SK-N-SH (cell line): ENCODE results near the gene SPRED2. TPM values are rescaled to one million over a fixed set of nuclear protein-coding genes. Genes with fewer than 3 reads are reported as not detected.

ENCODE experiments used
- CTCF ChIA-PET: fragments of 300-600, 350-600 bp; formaldehyde crosslinking; extraction: SDS; loops from one replicate; lab custom pipeline; 2021; lab: Yijun Ruan, JAX
- POLR2A ChIA-PET: fragments of 350-600 bp; sonication (Branson Sonifier 250); formaldehyde crosslinking; extraction: SDS; loops from one replicate; lab custom pipeline; 2020; ENCODE audit warnings: antibody characterized with exemption, inconsistent platforms; lab: Yijun Ruan, JAX
- DNase-seq: peaks from one replicate; pipeline ENCODE4 v3.0.0; 2012
- H2AFZ ChIP-seq: fragments of 200-600 bp; sonication (generic); 2 replicates; pipeline ENCODE4 v1.8.1; 2016; ENCODE audit warnings: antibody characterized with exemption, mild to moderate bottlenecking, low read depth
- H3F3A ChIP-seq: fragments of 200-600 bp; sonication (generic); replicated peaks from 2 replicates; pipeline ENCODE3; 2016; ENCODE audit warnings: antibody characterized with exemption, mild to moderate bottlenecking; ENCODE audit not compliant: insufficient read depth
- H3K27ac ChIP-seq, 2 experiments: fragments of 200-500 bp in 1 of 2; fragments of 200-600 bp in 1 of 2; sonication (Bioruptor generic) in 1 of 2; sonication (generic), shearing (Covaris generic) in 1 of 2; 2 replicates each; pipeline versions ENCODE4 v1.5.1 to v1.6.1; 2014 to 2016; ENCODE audit warnings: low read depth in 2 of 2, inconsistent platforms in 1 of 2, low read length in 1 of 2, mild to moderate bottlenecking in 1 of 2, mixed read lengths in 1 of 2
- H3K27me3 ChIP-seq: fragments of 200-600 bp; sonication (generic), shearing (Covaris generic); 2 replicates; pipeline ENCODE4 v1.6.1; 2016; ENCODE audit warnings: mixed run types; ENCODE audit not compliant: insufficient read depth
- H3K36me3 ChIP-seq, 2 experiments: fragments of 200-500 bp in 1 of 2; fragments of 200-600 bp in 1 of 2; sonication (Bioruptor generic) in 1 of 2; sonication (generic) in 1 of 2; replicated peaks in 1 of 2; 2 replicates each; pipeline versions ENCODE3 to v1.5.1; 2014 to 2016; ENCODE audit warnings: low read length in 1 of 2, mild to moderate bottlenecking in 1 of 2; ENCODE audit not compliant: insufficient read depth in 2 of 2, control insufficient read depth in 1 of 2
- H3K4me1 ChIP-seq, 2 experiments: fragments of 200-500 bp in 1 of 2; fragments of 200-600 bp in 1 of 2; sonication (Bioruptor generic) in 1 of 2; sonication (generic), shearing (Covaris generic) in 1 of 2; 2 replicates each; pipeline versions ENCODE4 v1.5.1 to v1.6.1; 2014 to 2016; ENCODE audit warnings: low read depth in 1 of 2, low read length in 1 of 2, mixed run types in 1 of 2; ENCODE audit not compliant: insufficient read depth in 2 of 2, control insufficient read depth in 1 of 2
- H3K4me2 ChIP-seq: fragments of 200-600 bp; sonication (generic), shearing (Covaris generic); 2 replicates; pipeline ENCODE4 v1.6.1; 2017; ENCODE audit warnings: mixed run types
- H3K4me3 ChIP-seq, 2 experiments: fragments of 200-500 bp in 1 of 2; fragments of 200-600 bp in 1 of 2; sonication (Bioruptor generic) in 1 of 2; sonication (generic), shearing (Covaris generic) in 1 of 2; 2 replicates each; pipeline versions ENCODE4 v1.5.1 to v1.8.1; 2014 to 2016; ENCODE audit warnings: low read depth in 2 of 2, inconsistent platforms in 1 of 2, low read length in 1 of 2, mild to moderate bottlenecking in 1 of 2, mixed read lengths in 1 of 2, moderate library complexity in 1 of 2
- H3K79me2 ChIP-seq: fragments of 200-600 bp; sonication (generic); 2 replicates; pipeline ENCODE4 v1.8.1; 2017; ENCODE audit warnings: mild to moderate bottlenecking; ENCODE audit not compliant: insufficient read depth
- H3K9ac ChIP-seq: fragments of 200-600 bp; sonication (generic); 2 replicates; pipeline ENCODE4 v1.6.1; 2017; ENCODE audit warnings: mixed run types
- H3K9me2 ChIP-seq: fragments of 200-600 bp; sonication (generic); 2 replicates; pipeline ENCODE4 v1.6.1; 2017; ENCODE audit warnings: mixed run types
- H3K9me3 ChIP-seq: fragments of 200-600 bp; sonication (generic); 2 replicates; pipeline ENCODE4 v1.6.1; 2017; ENCODE audit warnings: mixed run types, mild to moderate bottlenecking, moderate library complexity
- H4K20me1 ChIP-seq: fragments of 200-600 bp; sonication (generic); 2 replicates; pipeline ENCODE4 v1.6.1; 2017; ENCODE audit warnings: mild to moderate bottlenecking, mixed run types; ENCODE audit not compliant: insufficient read depth
- CHD2 ChIP-seq: fragments of 150-350 bp; IDR thresholded peaks from 2 replicates; pipeline ENCODE4 v1.6.1; 2018; ENCODE audit warnings: low read length; ENCODE audit not compliant: partially characterized antibody
- CTCF ChIP-seq: fragments of 200-600 bp; sonication (generic); IDR thresholded peaks from 2 replicates; pipeline ENCODE4 v1.6.1; 2017; ENCODE audit warnings: antibody characterized with exemption, mild to moderate bottlenecking, moderate library complexity
- ELF1 ChIP-seq: IDR thresholded peaks from 2 replicates; pipeline ENCODE4 v1.4.0; 2012
- EP300 ChIP-seq, 2 experiments: IDR thresholded peaks; 2 replicates each; pipeline versions ENCODE4 v1.4.0 to v1.6.1; 2012; ENCODE audit warnings: borderline replicate concordance in 1 of 2, low read depth in 1 of 2, low read length in 1 of 2
- EZH2phosphoT487 ChIP-seq: fragments of 200-600 bp; sonication (generic); IDR thresholded peaks from 2 replicates; pipeline ENCODE4 v1.6.1; 2017; ENCODE audit warnings: low read depth, mixed run types, mild to moderate bottlenecking, antibody characterized with exemption, moderate library complexity, borderline replicate concordance
- FOSL2 ChIP-seq: IDR thresholded peaks from 2 replicates; pipeline ENCODE4 v1.4.0; 2012; ENCODE audit warnings: low read depth, mild to moderate bottlenecking, moderate library complexity, borderline replicate concordance
- FOXM1 ChIP-seq: IDR thresholded peaks from 2 replicates; pipeline ENCODE4 v1.4.0; 2012; ENCODE audit warnings: low read depth, mild to moderate bottlenecking
- GABPA ChIP-seq: IDR thresholded peaks from 2 replicates; pipeline ENCODE4 v1.4.0; 2012; ENCODE audit warnings: low read depth, mild to moderate bottlenecking
- GATA2 ChIP-seq: sonication (generic); formaldehyde crosslinking; IDR thresholded peaks from 2 replicates; pipeline ENCODE4 v1.5.0; 2020; ENCODE audit warnings: mild to moderate bottlenecking, missing genetic modification reagents
- JUND ChIP-seq: IDR thresholded peaks from 2 replicates; pipeline ENCODE4 v1.4.0; 2012
- MAX ChIP-seq: IDR thresholded peaks from 2 replicates; pipeline ENCODE4 v1.4.0; 2012; ENCODE audit warnings: low read depth
- MEF2A ChIP-seq: IDR thresholded peaks from 2 replicates; pipeline ENCODE4 v1.4.0; 2012; ENCODE audit warnings: low read depth, borderline replicate concordance
- MXI1 ChIP-seq: IDR thresholded peaks from 2 replicates; pipeline ENCODE4 v1.6.1; 2012; ENCODE audit warnings: mild to moderate bottlenecking, low read depth, low read length, improper control_type of control experiment
- NFIC ChIP-seq: IDR thresholded peaks from 2 replicates; pipeline ENCODE4 v1.4.0; 2012; ENCODE audit warnings: borderline replicate concordance
- RAD21 ChIP-seq: IDR thresholded peaks from 2 replicates; pipeline ENCODE4 v1.6.1; 2012; ENCODE audit warnings: mild to moderate bottlenecking, low read length
- REST ChIP-seq: IDR thresholded peaks from 2 replicates; pipeline ENCODE4 v1.6.1; 2012; ENCODE audit warnings: mild to moderate bottlenecking, low read depth, low read length, moderate library complexity
- RFX5 ChIP-seq: IDR thresholded peaks from 2 replicates; pipeline ENCODE4 v1.6.1; 2012; ENCODE audit warnings: mild to moderate bottlenecking, improper control_type of control experiment, low read length
- SIN3A ChIP-seq: IDR thresholded peaks from 2 replicates; pipeline ENCODE4 v1.6.1; 2012; ENCODE audit warnings: low read depth, mild to moderate bottlenecking, low read length, moderate library complexity, borderline replicate concordance
- SMC3 ChIP-seq: IDR thresholded peaks from 2 replicates; pipeline ENCODE4 v1.6.1; 2012; ENCODE audit warnings: low read depth, low read length, improper control_type of control experiment
- TAF1 ChIP-seq: IDR thresholded peaks from 2 replicates; pipeline ENCODE4 v1.6.1; 2012; ENCODE audit warnings: low read depth, mild to moderate bottlenecking, low read length, moderate library complexity, borderline replicate concordance
- TCF12 ChIP-seq: IDR thresholded peaks from 2 replicates; pipeline ENCODE4 v1.4.0; 2012
- TEAD4 ChIP-seq: IDR thresholded peaks from 2 replicates; pipeline ENCODE4 v1.4.0; 2012; ENCODE audit warnings: mild to moderate bottlenecking, borderline replicate concordance; ENCODE audit not compliant: insufficient read depth
- USF2 ChIP-seq: fragments of 150-350 bp; IDR thresholded peaks from 2 replicates; pipeline ENCODE4 v1.6.1; 2017; ENCODE audit warnings: antibody characterized with exemption, low read length, low read depth, borderline replicate concordance
- YY1 ChIP-seq: IDR thresholded peaks from 2 replicates; pipeline ENCODE4 v1.4.0; 2012; ENCODE audit warnings: low read depth, mild to moderate bottlenecking
- ZBTB33 ChIP-seq: IDR thresholded peaks from 2 replicates; pipeline ENCODE4 v1.4.0; 2012; ENCODE audit warnings: low read depth, borderline replicate concordance
- WGBS: methylation state at CpG from one replicate; pipeline ENCODE4 v1.1.6; 2017; ENCODE audit warnings: low lambda C conversion rate; 5-methylcytosine and 5-hydroxymethylcytosine counted together
- polyA plus RNA-seq, 3 experiments: library from polyadenylated mRNA; depleted of rRNA; stranded (reverse); fragments of >200 nt; gene quantifications; 2 replicates each; pipeline ENCODE4 v1.2.3, GENCODE V29; 2012

The SPRED2 gene
- polyA plus RNA-seq, 1 of the 3 experiments (the other 2 are of a cell fraction) = 21.9 TPM

GRCh38 chr2:65366595-65367125 is 65.7 kb downstream of the SPRED2 start:
- H3K9ac ChIP-seq = peak overlapping the region; percentile 58
- H3F3A ChIP-seq = peaks cover 32% of the 10 kb centered on the region
- peak overlapping the region; percentile 74 to 95 for H3K27ac ChIP-seq
- no peaks in the 10 kb centered on the region for H3K9me3 ChIP-seq
- H3K36me3 ChIP-seq = no peaks in the 10 kb centered on the region
- peak overlapping the region; percentile 10 to 51; a peak in 3 of 4 replicates for H3K4me3 ChIP-seq
- ChIA-PET POLR2A (no interaction called here), CTCF (interaction anchor here (2.2 kb wide), 1 partner anchor 13 kb away, joined by 13 read pairs; no protein-coding TSS in a partner anchor)
- no peak overlapping the region for H2AFZ ChIP-seq
- peaks cover 51 to 54% of the 10 kb centered on the region in 2 experiments for H3K4me1 ChIP-seq
- H3K79me2 ChIP-seq = peaks cover 87% of the 10 kb centered on the region
- no peaks in the 10 kb centered on the region for H3K27me3 ChIP-seq
- H4K20me1 ChIP-seq = peaks cover 56% of the 10 kb centered on the region
- peak overlapping the region; percentile 75 for H3K4me2 ChIP-seq
- no peaks in the 10 kb centered on the region for H3K9me2 ChIP-seq
- WGBS = 9% methylated on average over 10 of the region's 10 CpGs
- DNase-seq = no peak
- TF ChIP-seq YY1 (peak; percentile 50; the same call in 1 of the 2 replicates), GABPA (peak; percentile 24; the same call in 1 of the 2 replicates), USF2 (no peak), ZBTB33 (peak; percentile 63; the same call in 1 of the 2 replicates), TAF1 (no peak), REST (0 out of 2 replicates have a peak, but pooled peaks have one; percentile 11), EP300 (IDR thresholded peaks at IDR 0.05; ENCODE audit: borderline replicate concordance in 1 of 2, low read depth in 1 of 2, low read length in 1 of 2) (peak in 1 of 2 experiments; percentile 81; a peak in 1 of 4 replicates), CTCF (no peak), JUND (peak; percentile 99), MEF2A (peak; percentile 54; the same call in 1 of the 2 replicates), EZH2phosphoT487 (no peak), GATA2 (CRISPR knock-in tag) (no peak), SMC3 (no peak), FOXM1 (0 out of 2 replicates have a peak, but pooled peaks have one; percentile 61), SIN3A (peak; percentile 89), RAD21 (no peak), TCF12 (peak; percentile 95), CHD2 (no peak), RFX5 (no peak), FOSL2 (peak; percentile 99), TEAD4 (peak; percentile 81; the same call in 1 of the 2 replicates), MXI1 (no peak), ELF1 (no peak; the same call in 1 of the 2 replicates), NFIC (peak; percentile 77), MAX (peak; percentile 65; the same call in 1 of the 2 replicates)
